GM13977 (cell line): Measurements from ENCODE around the gene TTLL13.

Experiments used
- DNase-seq: peaks from one replicate; pipeline ENCODE4 v3.0.0; 2012; ENCODE audit warnings: low spot score
- in situ Hi-C: fragments of 300-500 bp; cut with MboI; formaldehyde crosslinking; loops from one replicate; pipeline ENCODE4 v1.12.0; 2022; ENCODE audit warnings: low sequenced_read_pairs, low pct_unique_long_range_greater_than_20kb, mixed read lengths, inconsistent platforms; ENCODE audit not compliant: unreplicated experiment
- TF ChIP-seq, protein P1 (sequence below): IDR thresholded peaks from 2 replicates; pipeline ENCODE4 v1.5.1; 2012; ENCODE audit warnings: mild to moderate bottlenecking, control low read depth; ENCODE audit not compliant: insufficient read depth; ENCODE audit errors: extremely low read depth, missing control alignments

TTLL13 gene

DNA sequence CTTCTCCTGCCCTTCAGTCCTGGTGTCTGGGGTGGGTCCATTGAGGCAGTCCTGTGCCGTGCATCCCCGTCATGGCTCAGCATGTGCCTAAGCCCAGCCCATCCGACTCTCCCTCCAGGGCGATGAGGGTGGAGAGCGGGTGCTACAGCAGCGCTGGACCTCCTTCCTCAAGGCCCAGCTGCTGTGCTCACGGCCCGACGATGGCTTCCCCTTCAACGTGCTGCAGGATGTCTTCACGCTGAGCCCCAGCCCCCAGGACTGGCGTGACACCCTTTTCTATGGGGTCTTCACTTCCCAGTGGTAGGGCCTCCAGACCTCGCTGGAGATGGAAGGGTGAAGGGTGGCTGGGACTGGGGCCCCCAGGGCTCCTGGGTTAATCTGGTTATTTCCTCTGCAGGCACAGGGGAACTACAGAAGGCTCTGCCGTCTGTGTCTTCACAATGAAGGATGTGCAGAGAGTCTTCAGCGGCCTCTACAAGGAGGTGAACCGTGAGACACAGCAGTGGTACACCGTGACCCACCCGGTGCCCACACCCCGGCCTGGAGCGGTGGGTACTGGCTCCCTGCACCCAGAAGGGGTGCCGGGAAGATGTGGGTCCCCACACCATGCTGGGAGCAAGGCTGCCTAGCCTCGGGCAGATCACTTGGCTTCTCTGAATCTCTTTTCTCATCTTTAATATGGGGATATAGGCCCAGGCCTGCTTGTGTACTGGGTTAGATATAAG lies 25.8 kb upstream of the TTLL13 start:
- in situ Hi-C loops, result no loop called here
- TF ChIP-seq, protein P1, sequence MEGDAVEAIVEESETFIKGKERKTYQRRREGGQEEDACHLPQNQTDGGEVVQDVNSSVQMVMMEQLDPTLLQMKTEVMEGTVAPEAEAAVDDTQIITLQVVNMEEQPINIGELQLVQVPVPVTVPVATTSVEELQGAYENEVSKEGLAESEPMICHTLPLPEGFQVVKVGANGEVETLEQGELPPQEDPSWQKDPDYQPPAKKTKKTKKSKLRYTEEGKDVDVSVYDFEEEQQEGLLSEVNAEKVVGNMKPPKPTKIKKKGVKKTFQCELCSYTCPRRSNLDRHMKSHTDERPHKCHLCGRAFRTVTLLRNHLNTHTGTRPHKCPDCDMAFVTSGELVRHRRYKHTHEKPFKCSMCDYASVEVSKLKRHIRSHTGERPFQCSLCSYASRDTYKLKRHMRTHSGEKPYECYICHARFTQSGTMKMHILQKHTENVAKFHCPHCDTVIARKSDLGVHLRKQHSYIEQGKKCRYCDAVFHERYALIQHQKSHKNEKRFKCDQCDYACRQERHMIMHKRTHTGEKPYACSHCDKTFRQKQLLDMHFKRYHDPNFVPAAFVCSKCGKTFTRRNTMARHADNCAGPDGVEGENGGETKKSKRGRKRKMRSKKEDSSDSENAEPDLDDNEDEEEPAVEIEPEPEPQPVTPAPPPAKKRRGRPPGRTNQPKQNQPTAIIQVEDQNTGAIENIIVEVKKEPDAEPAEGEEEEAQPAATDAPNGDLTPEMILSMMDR, result no peak
- DNase-seq, result no peak

DNA sequence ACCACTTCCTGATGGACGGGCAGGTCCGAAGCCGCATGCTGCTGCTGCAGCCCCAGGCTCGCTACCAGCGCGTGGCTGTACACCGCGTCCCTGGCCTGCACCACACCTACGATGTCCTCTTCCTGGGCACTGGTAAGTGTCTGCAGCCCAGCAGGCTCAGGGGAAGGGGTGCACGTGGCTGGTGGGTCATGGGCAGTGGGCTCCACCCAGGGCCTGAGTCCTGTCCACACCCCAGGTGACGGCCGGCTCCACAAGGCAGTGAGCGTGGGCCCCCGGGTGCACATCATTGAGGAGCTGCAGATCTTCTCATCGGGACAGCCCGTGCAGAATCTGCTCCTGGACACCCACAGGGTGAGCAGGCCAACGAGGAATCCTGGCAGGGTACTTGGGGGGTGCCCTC lies 24.3 kb upstream of the TTLL13 start:
- in situ Hi-C loops, result no loop called here

DNA sequence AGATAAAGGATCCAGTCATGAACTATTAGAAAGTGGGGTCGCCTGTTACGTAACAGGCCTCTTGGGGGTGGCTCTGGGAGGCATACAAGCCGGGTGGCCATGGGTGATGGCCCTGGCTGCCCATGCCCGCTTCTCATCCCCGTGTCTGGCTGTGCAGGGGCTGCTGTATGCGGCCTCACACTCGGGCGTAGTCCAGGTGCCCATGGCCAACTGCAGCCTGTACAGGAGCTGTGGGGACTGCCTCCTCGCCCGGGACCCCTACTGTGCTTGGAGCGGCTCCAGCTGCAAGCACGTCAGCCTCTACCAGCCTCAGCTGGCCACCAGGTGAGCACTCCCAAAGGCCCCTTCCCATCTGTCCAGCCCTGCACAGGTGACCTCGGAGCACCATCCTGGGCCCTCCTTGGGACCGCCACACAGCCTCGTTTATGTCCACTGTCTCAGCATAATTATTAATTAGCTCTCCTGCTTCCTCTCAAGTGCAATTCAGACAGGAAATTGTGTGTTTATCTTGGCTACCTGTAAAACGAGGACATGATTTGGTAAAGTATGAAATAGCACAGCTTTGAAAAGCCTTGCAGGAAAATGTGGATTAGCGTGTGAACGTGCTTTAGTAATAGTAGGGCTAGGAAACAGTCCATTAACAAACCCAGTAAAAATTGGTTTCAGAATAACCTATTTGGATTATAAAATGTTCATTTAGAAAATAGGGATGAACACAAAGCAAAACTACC lies 23.7 kb upstream of the TTLL13 start:
- in situ Hi-C loops, result no loop called here
- no peak for DNase-seq
- TF ChIP-seq, protein P1, result no peak

More for the DNA sequence above, 24.3 kb upstream of the TTLL13 start:
- TF ChIP-seq, protein P1, result no peak
- DNase-seq, result no peak

DNA sequence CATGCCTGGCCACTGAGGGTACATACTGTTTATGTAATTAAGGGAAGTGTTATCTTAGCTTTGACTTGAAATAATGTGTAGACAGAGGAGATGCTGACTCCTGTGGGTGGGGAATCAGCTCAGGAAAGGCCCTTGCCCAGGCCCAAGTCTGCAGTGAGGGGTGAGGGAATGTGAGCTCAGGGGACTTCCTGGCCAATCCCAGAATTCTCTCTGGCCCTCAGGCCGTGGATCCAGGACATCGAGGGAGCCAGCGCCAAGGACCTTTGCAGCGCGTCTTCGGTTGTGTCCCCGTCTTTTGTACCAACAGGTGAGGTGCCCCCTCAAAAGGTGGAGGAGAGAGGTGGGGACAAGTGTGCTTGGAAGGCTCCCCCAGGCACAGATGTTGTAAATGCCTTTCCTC lies 22.0 kb upstream of the TTLL13 start:
- in situ Hi-C loops, result no loop called here
- TF ChIP-seq, protein P1, result no peak
- DNase-seq, result no peak

DNA sequence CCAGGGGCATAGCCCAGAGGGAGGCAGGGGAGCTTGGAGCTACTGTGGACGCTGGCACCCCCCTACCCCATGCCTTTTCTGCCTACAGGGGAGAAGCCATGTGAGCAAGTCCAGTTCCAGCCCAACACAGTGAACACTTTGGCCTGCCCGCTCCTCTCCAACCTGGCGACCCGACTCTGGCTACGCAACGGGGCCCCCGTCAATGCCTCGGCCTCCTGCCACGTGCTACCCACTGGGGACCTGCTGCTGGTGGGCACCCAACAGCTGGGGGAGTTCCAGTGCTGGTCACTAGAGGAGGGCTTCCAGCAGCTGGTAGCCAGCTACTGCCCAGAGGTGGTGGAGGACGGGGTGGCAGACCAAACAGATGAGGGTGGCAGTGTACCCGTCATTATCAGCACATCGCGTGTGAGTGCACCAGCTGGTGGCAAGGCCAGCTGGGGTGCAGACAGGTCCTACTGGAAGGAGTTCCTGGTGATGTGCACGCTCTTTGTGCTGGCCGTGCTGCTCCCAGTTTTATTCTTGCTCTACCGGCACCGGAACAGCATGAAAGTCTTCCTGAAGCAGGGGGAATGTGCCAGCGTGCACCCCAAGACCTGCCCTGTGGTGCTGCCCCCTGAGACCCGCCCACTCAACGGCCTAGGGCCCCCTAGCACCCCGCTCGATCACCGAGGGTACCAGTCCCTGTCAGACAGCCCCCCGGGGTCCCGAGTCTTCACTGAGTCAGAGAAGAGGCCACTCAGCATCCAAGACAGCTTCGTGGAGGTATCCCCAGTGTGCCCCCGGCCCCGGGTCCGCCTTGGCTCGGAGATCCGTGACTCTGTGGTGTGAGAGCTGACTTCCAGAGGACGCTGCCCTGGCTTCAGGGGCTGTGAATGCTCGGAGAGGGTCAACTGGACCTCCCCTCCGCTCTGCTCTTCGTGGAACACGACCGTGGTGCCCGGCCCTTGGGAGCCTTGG lies 21.3 kb upstream of the TTLL13 start:
- DNase-seq, result no peak
- in situ Hi-C loops, result no loop called here
- TF ChIP-seq, protein P1, result no peak

DNA sequence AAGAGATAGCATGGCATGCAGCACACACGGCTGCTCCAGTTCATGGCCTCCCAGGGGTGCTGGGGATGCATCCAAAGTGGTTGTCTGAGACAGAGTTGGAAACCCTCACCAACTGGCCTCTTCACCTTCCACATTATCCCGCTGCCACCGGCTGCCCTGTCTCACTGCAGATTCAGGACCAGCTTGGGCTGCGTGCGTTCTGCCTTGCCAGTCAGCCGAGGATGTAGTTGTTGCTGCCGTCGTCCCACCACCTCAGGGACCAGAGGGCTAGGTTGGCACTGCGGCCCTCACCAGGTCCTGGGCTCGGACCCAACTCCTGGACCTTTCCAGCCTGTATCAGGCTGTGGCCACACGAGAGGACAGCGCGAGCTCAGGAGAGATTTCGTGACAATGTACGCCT lies 20.4 kb upstream of the TTLL13 start:
- TF ChIP-seq, protein P1, result no peak
- in situ Hi-C loops, result no loop called here

More for the DNA sequence above, 20.4 kb upstream of the TTLL13 start:
- no peak for DNase-seq
